ENCODE data around the gene RHAG.
"Not testable (repeated sequence)": the region's sequence is repeated elsewhere in the genome, so short reads cannot be mapped to it uniquely, and the experiment has no call there.

DNA sequence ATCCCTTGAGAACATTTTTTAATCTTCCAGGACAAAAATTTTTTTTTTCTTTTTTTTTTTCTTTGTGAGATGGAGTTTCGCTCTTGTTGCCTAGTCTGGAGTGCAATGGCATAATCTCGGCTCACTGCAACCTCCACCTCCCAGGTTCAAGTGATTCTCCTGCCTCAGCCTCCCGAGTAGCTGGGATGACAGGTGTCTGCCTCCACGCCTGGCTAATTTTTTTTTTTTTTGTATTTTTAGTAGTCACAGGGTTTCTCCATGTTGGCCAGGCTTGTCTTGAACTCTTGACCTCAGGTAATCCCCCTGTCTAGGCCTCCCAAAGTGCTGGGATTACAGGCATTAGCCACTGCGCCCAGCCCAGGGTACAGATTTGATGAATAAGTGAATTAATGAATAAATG lies 22.5 kb downstream of the RHAG start:
- TF ChIP-seq CTCF, POLR2A (IDR thresholded peaks at IDR 0.05): not testable (repeated sequence)

Measured in testis (tissue), 2 donors.